Fibroblast of mammary gland (primary cell): ENCODE data around the gene CALR3.
A peak's percentile ranks its signal among the peaks of the same experiment; 100 is the strongest.
"Not testable (repeated sequence)": the region's sequence is repeated elsewhere in the genome, so short reads cannot be mapped to it uniquely, and the experiment has no call there.

Source experiments
- DNase-seq: peaks from one replicate; pipeline ENCODE4 v3.0.0-alpha.2; 2010; ENCODE audit warnings: low read depth
- H3K4me3 ChIP-seq: 2 replicates; pipeline ENCODE4 v1.5.1; 2011; ENCODE audit warnings: low read depth, mild to moderate bottlenecking, low read length, moderate library complexity; ENCODE audit not compliant: control insufficient read depth
- CTCF ChIP-seq: conservative IDR thresholded peaks from 2 replicates; pipeline ENCODE4 v1.5.1; 2011; ENCODE audit warnings: low read depth, low read length, inconsistent platforms; ENCODE audit not compliant: control insufficient read depth, insufficient read depth

CALR3 gene

GRCh38 chr19:16509141-16510061, 13.4 kb upstream of the CALR3 start:
- no peak for TF ChIP-seq CTCF
- peak; percentile 61 for DNase-seq
- no peak overlapping the region for H3K4me3 ChIP-seq

GRCh38 chr19:16508546-16508945, 12.6 kb upstream of the CALR3 start:
- TF ChIP-seq CTCF: no peak
- no peak for DNase-seq
- H3K4me3 ChIP-seq: no peak overlapping the region

GRCh38 chr19:16506961-16507360, 11.0 kb upstream of the CALR3 start:
- H3K4me3 ChIP-seq: no peak overlapping the region
- no peak for DNase-seq
- no peak for TF ChIP-seq CTCF

DNA sequence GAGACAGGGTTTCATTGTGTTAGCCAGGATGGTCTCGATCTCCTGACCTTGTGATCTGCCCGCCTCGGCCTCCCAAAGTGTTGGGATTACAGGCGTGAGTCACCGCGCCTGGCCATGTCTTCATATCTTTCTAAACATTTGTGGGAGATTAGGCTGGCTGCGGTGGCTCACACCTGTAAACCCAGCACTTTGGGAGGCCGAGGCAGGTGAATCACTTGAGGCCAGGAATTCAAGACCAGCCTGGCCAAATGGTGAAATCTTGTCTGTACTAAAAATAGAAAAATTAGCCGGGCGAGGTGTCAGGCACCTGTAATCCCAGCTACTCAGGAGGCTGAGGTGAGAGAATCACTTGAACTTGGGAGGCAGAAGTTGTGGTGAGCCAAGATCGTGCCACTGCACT, 10.2 kb upstream of the CALR3 start:
- not testable (repeated sequence) for DNase-seq, H3K4me3 ChIP-seq

- TF ChIP-seq CTCF: no peak
- H3K4me3 ChIP-seq: no peak overlapping the region
- no peak for DNase-seq
Observed at GRCh38 chr19:16504271-16504670, 8.3 kb upstream of the CALR3 start.

GRCh38 chr19:16497837-16498236, 1.9 kb upstream of the CALR3 start:
- no peak for TF ChIP-seq CTCF
- no peak for DNase-seq
- H3K4me3 ChIP-seq: no peak overlapping the region

- no peak for TF ChIP-seq CTCF
- DNase-seq: peak; percentile 30
- peak overlapping the region; percentile 73 for H3K4me3 ChIP-seq
Observed at GRCh38 chr19:16497042-16497441, 1.1 kb upstream of the CALR3 start.
